A549 (cell line): ENCODE data around the gene GRIN3A. TPM values are rescaled to one million over a fixed set of nuclear protein-coding genes. Genes with fewer than 3 reads are reported as not detected.

Experiments used
- ATAC-seq, 2 experiments: fragments of 200-7000 bp in 1 of 2; fragments of >200 bp in 1 of 2; cut with Nextera tagmentation in 1 of 2; cut with Tn5 transposase in 1 of 2; 3 replicates each; pipeline versions ENCODE4 v1.8.0 to v1.9.1; 2018 to 2020; ENCODE audit warnings: mild to moderate bottlenecking in 1 of 2, moderate library complexity in 1 of 2
- CTCF ChIA-PET: fragments of 300-600 bp; sonication (Branson Sonifier 250); formaldehyde crosslinking; extraction: SDS; loops from one replicate; lab custom pipeline; 2021; ENCODE audit warnings: antibody characterized with exemption, inconsistent platforms; lab: Yijun Ruan, JAX
- POLR2A ChIA-PET: fragments of 350-600 bp; formaldehyde crosslinking; extraction: SDS; loops from one replicate; lab custom pipeline; 2021; ENCODE audit warnings: antibody characterized with exemption, inconsistent platforms; lab: Yijun Ruan, JAX
- DNase-seq, 2 experiments: peaks; one replicate each; pipeline versions ENCODE4 v3.0.0 to v3.0.0-alpha.2; 2011 to 2016; ENCODE audit warnings: low read depth in 1 of 2, low spot score in 1 of 2
- FAIRE-seq: peaks from 2 replicates; lab custom pipeline; 2011; peaks lifted over from hg19 to GRCh38; lab: Jason Lieb, UNC
- H3K27ac ChIP-seq, 2 experiments: fragments of >200 bp; sonication (Bioruptor Twin); formaldehyde crosslinking; 3 replicates each; pipeline ENCODE4 v1.5.1; 2016 to 2017
- H3K4me1 ChIP-seq: fragments of >200 bp; sonication (Bioruptor Twin); formaldehyde crosslinking; 3 replicates; pipeline ENCODE4 v1.6.1; 2016
- H3K4me2 ChIP-seq: fragments of >200 bp; sonication (Bioruptor Twin); formaldehyde crosslinking; 3 replicates; pipeline ENCODE4 v1.6.1; 2016
- H3K4me3 ChIP-seq: fragments of >200 bp; sonication (Bioruptor Twin); formaldehyde crosslinking; 3 replicates; pipeline ENCODE4 v1.5.1; 2016
- H3K9me3 ChIP-seq: fragments of >200 bp; sonication (Bioruptor Twin); formaldehyde crosslinking; 3 replicates; pipeline ENCODE4 v1.6.1; 2016
- BHLHE40 ChIP-seq: IDR thresholded peaks from 2 replicates; pipeline ENCODE4 v1.6.1; 2012; ENCODE audit warnings: low read depth, low read length, inconsistent platforms
- CBX2 ChIP-seq: fragments of 200-600 bp; sonication (generic); IDR thresholded peaks from 2 replicates; pipeline ENCODE4 v1.6.1; 2016; ENCODE audit warnings: low read depth, mild to moderate bottlenecking, borderline replicate concordance
- CBX8 ChIP-seq: fragments of 200-600 bp; sonication (generic); IDR thresholded peaks from 2 replicates; pipeline ENCODE4 v1.6.1; 2016
- CHD4 ChIP-seq: fragments of 200-600 bp; sonication (generic); IDR thresholded peaks from 2 replicates; pipeline ENCODE4 v1.6.1; 2016; ENCODE audit warnings: antibody characterized with exemption, mild to moderate bottlenecking, borderline replicate concordance
- EHF ChIP-seq: fragments of 250-450 bp; sonication (Bioruptor Pico); IDR thresholded peaks from 2 replicates; pipeline ENCODE4 v1.5.0; 2020; ENCODE audit warnings: mild to moderate bottlenecking
- EHMT2 ChIP-seq: fragments of 200-600 bp; sonication (generic); IDR thresholded peaks from 2 replicates; pipeline ENCODE4 v1.6.1; 2016; ENCODE audit warnings: antibody characterized with exemption, low read depth, mild to moderate bottlenecking, moderate library complexity
- ELK1 ChIP-seq: fragments of 150-350 bp; IDR thresholded peaks from 2 replicates; pipeline ENCODE4 v1.6.1; 2014; ENCODE audit warnings: low read depth, mild to moderate bottlenecking, low read length
- ESRRA ChIP-seq: fragments of 150-350 bp; IDR thresholded peaks from 2 replicates; pipeline ENCODE4 v1.6.1; 2014; ENCODE audit warnings: mild to moderate bottlenecking, low read length, borderline replicate concordance
- FOSB ChIP-seq: fragments of 250-450 bp; sonication (Bioruptor Pico); IDR thresholded peaks from 2 replicates; pipeline ENCODE4 v1.5.0; 2020; ENCODE audit warnings: mild to moderate bottlenecking, moderate library complexity
- FOSL2 ChIP-seq, 2 experiments: fragments of 450-650 bp in 1 of 2; fragments of >200 bp in 1 of 2; sonication (Bioruptor Twin) in 1 of 2; formaldehyde crosslinking; IDR thresholded peaks; 2 replicates each; pipeline versions ENCODE4 v1.5.0 to v1.6.1; 2016 to 2020; ENCODE audit warnings: mild to moderate bottlenecking in 1 of 2, moderate library complexity in 1 of 2
- FOXS1 ChIP-seq: fragments of 250-450 bp; sonication (Bioruptor Pico); IDR thresholded peaks from 2 replicates; pipeline ENCODE4 v1.5.0; 2020; ENCODE audit warnings: mild to moderate bottlenecking, moderate library complexity
- GATA3 ChIP-seq: IDR thresholded peaks from 2 replicates; pipeline ENCODE4 v1.6.1; 2012; ENCODE audit warnings: borderline replicate concordance
- HDAC2 ChIP-seq: fragments of 200-600 bp; sonication (generic); IDR thresholded peaks from 2 replicates; pipeline ENCODE4 v1.6.1; 2016
- HOXB5 ChIP-seq: fragments of 250-450 bp; sonication (Bioruptor Pico); IDR thresholded peaks from 2 replicates; pipeline ENCODE4 v1.5.0; 2020; ENCODE audit warnings: mild to moderate bottlenecking, moderate library complexity
- JUN ChIP-seq, 2 experiments: fragments of >200 bp; sonication (Bioruptor Twin); formaldehyde crosslinking; IDR thresholded peaks; 2 replicates in 1 of 2; 3 replicates in 1 of 2; pipeline ENCODE4 v1.6.1; 2016 to 2017
- JUNB ChIP-seq: fragments of >200 bp; sonication (Bioruptor Twin); formaldehyde crosslinking; IDR thresholded peaks from 2 replicates; pipeline ENCODE4 v1.6.1; 2016
- KDM1A ChIP-seq: fragments of 200-600 bp; sonication (generic); IDR thresholded peaks from 2 replicates; pipeline ENCODE4 v1.6.1; 2016; ENCODE audit warnings: low read depth, mild to moderate bottlenecking
- KDM5A ChIP-seq: fragments of 200-600 bp; sonication (generic); IDR thresholded peaks from 2 replicates; pipeline ENCODE4 v1.6.1; 2016; ENCODE audit warnings: antibody characterized with exemption, mild to moderate bottlenecking
- MAZ ChIP-seq: fragments of 150-350 bp; IDR thresholded peaks from 2 replicates; pipeline ENCODE4 v1.6.1; 2014; ENCODE audit warnings: antibody characterized with exemption, low read depth, low read length, borderline replicate concordance
- MYC ChIP-seq: IDR thresholded peaks from 2 replicates; pipeline ENCODE4 v1.6.1; 2012; ENCODE audit warnings: mild to moderate bottlenecking, inconsistent platforms, low read length, improper control_type of control experiment, borderline replicate concordance
- NR3C1 ChIP-seq: fragments of >200 bp; sonication (Bioruptor Twin); formaldehyde crosslinking; IDR thresholded peaks from 3 replicates; pipeline ENCODE4 v1.6.1; 2017
- RAD21 ChIP-seq, 2 experiments: fragments of >200 bp in 1 of 2; sonication (Bioruptor Twin) in 1 of 2; formaldehyde crosslinking in 1 of 2; IDR thresholded peaks in 1 of 2; conservative IDR thresholded peaks in 1 of 2; 2 replicates in 1 of 2; 3 replicates in 1 of 2; pipeline ENCODE4 v1.6.1; 2012 to 2018; ENCODE audit warnings: inconsistent platforms in 1 of 2
- RARB ChIP-seq: fragments of 250-450 bp; sonication (Bioruptor Pico); IDR thresholded peaks from 2 replicates; pipeline ENCODE4 v1.8.0; 2021; ENCODE audit warnings: mild to moderate bottlenecking, moderate library complexity
- RCOR1 ChIP-seq: fragments of 150-350 bp; IDR thresholded peaks from 2 replicates; pipeline ENCODE4 v1.6.1; 2014; ENCODE audit warnings: antibody characterized with exemption, low read length, low read depth
- RNF2 ChIP-seq: fragments of 200-600 bp; sonication (generic); IDR thresholded peaks from 2 replicates; pipeline ENCODE4 v1.6.1; 2016; ENCODE audit warnings: low read depth, mild to moderate bottlenecking, antibody characterized with exemption, moderate library complexity, borderline replicate concordance
- SMC3 ChIP-seq: fragments of >200 bp; sonication (Bioruptor Twin); formaldehyde crosslinking; IDR thresholded peaks from 3 replicates; pipeline ENCODE4 v1.6.1; 2018; ENCODE audit warnings: inconsistent platforms
- ZFP36 ChIP-seq: fragments of 450-650 bp; IDR thresholded peaks from 2 replicates; pipeline ENCODE4 v1.6.1; 2014; ENCODE audit warnings: borderline replicate concordance; ENCODE audit not compliant: partially characterized antibody
- ZNF302 ChIP-seq: fragments of 250-450 bp; sonication (Bioruptor Pico); IDR thresholded peaks from 2 replicates; pipeline ENCODE4 v1.9.0; 2021; ENCODE audit warnings: inconsistent platforms, mild to moderate bottlenecking, moderate library complexity
- WGBS: methylation state at CpG from one replicate; pipeline ENCODE4 v1.1.6; 2017; ENCODE audit errors: missing lambda C conversion rate; 5-methylcytosine and 5-hydroxymethylcytosine counted together
- polyA plus RNA-seq, 4 experiments: library from polyadenylated mRNA; depleted of rRNA in 3 of 4; stranded (reverse); fragments of >200 nt; fragmentation: RNase III in 1 of 4; extraction: RNeasy Plus Mini Kit Qiagen cat#74134 plus additional on column Dnase treatment in 1 of 4; gene quantifications; 2 replicates in 3 of 4; 3 replicates in 1 of 4; pipeline ENCODE4 v1.2.3, GENCODE V29; 2011 to 2017
- TF ChIP-seq, protein P1 (sequence below): fragments of 450-650 bp; IDR thresholded peaks from 2 replicates; pipeline ENCODE4 v1.6.1; 2014; ENCODE audit warnings: antibody characterized with exemption
- TF ChIP-seq, protein P2 (sequence below): IDR thresholded peaks from 2 replicates; pipeline ENCODE4 v1.6.1; 2012

The GRIN3A gene
- polyA plus RNA-seq, 2 of the 4 experiments (the other 2 are of a cell fraction), result not detected

DNA sequence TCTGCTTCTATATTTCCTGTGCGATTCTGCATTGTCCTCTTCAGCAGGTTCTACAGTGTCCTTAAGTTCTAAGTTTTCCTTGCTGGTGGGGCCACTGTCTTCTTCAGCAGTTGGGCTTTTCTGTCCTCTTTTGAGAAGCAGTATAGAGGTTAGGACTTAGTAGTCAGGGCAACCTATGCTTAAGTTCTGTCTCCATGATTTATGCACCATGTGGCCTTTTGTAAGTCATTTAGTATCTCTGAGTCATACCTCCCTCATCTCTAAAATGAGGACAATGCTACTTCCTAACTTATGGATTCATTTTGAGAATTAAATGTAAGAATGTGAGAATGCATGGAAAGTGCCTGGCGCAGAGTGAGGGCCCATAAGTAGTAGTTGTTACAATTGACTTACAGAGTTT is 46.8 kb downstream of the GRIN3A start:
- POLR2A ChIA-PET, result no interaction called here
- no peaks in the 10 kb centered on the region for H3K4me1 ChIP-seq
- WGBS, result 61% methylated on average over 2 of the region's 2 CpGs
- no peak overlapping the region for H3K27ac ChIP-seq
- TF ChIP-seq FOSB (CRISPR knock-in tag) (no peak), GATA3 (no peak), RCOR1 (no peak), ZNF302 (CRISPR knock-in tag) (no peak), FOXS1 (CRISPR knock-in tag) (no peak), EHF (CRISPR knock-in tag) (no peak), RAD21 (conservative IDR thresholded peaks at IDR 0.05 in 1 of 2, IDR thresholded peaks at IDR 0.05 in 1 of 2) (no peak), NR3C1 (no peak), EHMT2 (no peak), CBX2 (no peak), ZFP36 (no peak)
- no peak for DNase-seq
- no peak for FAIRE-seq
- H3K4me2 ChIP-seq, result no peak overlapping the region
- no peak overlapping the region for H3K4me3 ChIP-seq
- no peaks in the 10 kb centered on the region for H3K9me3 ChIP-seq
- CTCF ChIA-PET, result interaction anchor here (1.1 kb wide), 1 partner anchor 10 kb away, joined by 3 read pairs; no protein-coding TSS in a partner anchor
- no peak for ATAC-seq

DNA sequence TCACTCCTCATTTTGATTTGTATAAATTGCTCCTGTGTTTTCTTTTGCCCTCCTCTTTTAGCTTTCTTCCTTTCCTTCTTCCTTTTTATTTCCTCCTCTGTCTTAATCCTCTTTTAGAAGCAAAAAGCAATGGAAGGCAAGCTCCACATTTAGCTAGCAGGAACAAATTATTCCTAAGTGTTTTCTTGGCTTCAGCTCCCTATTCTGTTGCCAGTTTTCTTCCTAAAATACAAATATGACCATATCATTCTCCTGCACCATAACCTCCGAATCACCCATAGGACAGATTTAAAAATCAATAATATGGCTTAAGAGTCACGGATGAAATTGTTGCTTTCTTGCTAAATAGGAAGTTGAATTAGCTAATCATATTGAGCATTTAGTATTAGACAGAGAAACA is 49.4 kb downstream of the GRIN3A start:
- 3% methylated on average over 2 of the region's 2 CpGs for WGBS
- TF ChIP-seq, protein P1, sequence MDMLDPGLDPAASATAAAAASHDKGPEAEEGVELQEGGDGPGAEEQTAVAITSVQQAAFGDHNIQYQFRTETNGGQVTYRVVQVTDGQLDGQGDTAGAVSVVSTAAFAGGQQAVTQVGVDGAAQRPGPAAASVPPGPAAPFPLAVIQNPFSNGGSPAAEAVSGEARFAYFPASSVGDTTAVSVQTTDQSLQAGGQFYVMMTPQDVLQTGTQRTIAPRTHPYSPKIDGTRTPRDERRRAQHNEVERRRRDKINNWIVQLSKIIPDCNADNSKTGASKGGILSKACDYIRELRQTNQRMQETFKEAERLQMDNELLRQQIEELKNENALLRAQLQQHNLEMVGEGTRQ, result no peak
- TF ChIP-seq JUNB (no peak), ESRRA (no peak), CBX2 (no peak), BHLHE40 (no peak), JUN (IDR thresholded peaks at IDR 0.05) (no peak), KDM5A (no peak)
- TF ChIP-seq, all 56 proteins: peak for 0
- H3K9me3 ChIP-seq, result no peaks in the 10 kb centered on the region
- H3K27ac ChIP-seq, result no peak overlapping the region
- no peak overlapping the region for H3K4me3 ChIP-seq
- ChIA-PET POLR2A (no interaction called here), CTCF (no interaction called here)
- DNase-seq, result no peak
- ATAC-seq, result no peak
- FAIRE-seq, result no peak
- H3K4me1 ChIP-seq, result no peaks in the 10 kb centered on the region
- H3K4me2 ChIP-seq, result no peak overlapping the region

- no peaks in the 10 kb centered on the region for H3K9me3 ChIP-seq
- ChIA-PET CTCF (no interaction called here), POLR2A (no interaction called here)
- H3K27ac ChIP-seq, result no peak overlapping the region
- no peaks in the 10 kb centered on the region for H3K4me1 ChIP-seq
- TF ChIP-seq CHD4 (no peak), CBX8 (no peak), HOXB5 (CRISPR knock-in tag) (no peak), FOSL2 (IDR thresholded peaks at IDR 0.05) (no peak), FOSL2 (CRISPR knock-in tag; IDR thresholded peaks at IDR 0.05) (no peak), SMC3 (no peak), ELK1 (no peak), MYC (no peak), HDAC2 (no peak), MAZ (no peak), RNF2 (no peak), RCOR1 (no peak), KDM1A (no peak), JUN (IDR thresholded peaks at IDR 0.05) (no peak), ZFP36 (no peak), RARB (no peak)
- TF ChIP-seq, protein P2, sequence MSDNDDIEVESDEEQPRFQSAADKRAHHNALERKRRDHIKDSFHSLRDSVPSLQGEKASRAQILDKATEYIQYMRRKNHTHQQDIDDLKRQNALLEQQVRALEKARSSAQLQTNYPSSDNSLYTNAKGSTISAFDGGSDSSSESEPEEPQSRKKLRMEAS, result no peak
- H3K4me2 ChIP-seq, result no peak overlapping the region
- DNase-seq (no peak), FAIRE-seq (no peak), ATAC-seq (no peak)
- H3K4me3 ChIP-seq, result no peak overlapping the region
- WGBS, result 38% methylated on average over 2 of the region's 2 CpGs
Observed at GRCh38 chr9:101684665-101685064, 53.8 kb downstream of the GRIN3A start.
